ENCODE results near the gene DIO3. TPM values are rescaled to one million over a fixed set of nuclear protein-coding genes. Genes with fewer than 3 reads are reported as not detected.

Gene DIO3
- total RNA-seq, 5 donors from 2014 or later (not counting 1 experiment from before 2014, with no cell fraction given), result not detected

DNA sequence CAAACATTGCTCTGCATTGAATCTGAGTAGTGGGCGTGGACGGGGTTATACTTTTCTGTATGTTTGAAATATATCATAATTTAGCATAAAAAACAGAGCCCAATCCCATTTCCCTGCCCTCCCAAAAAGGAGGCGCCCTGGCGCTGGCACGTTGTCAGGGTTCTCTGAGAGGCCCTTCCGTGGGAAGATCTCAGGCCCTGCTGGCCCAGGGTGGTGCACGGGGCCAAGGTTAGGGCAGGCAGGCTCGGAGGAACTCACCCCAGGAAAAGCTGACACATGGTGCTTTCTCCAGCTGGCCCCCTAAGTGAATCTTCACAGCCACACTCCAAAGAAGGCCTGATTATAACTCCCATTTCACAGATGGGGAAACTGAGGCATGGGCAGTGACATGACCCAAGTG, 17.2 kb downstream of the DIO3 start:
- H3K27me3 ChIP-seq (replicated peaks in 1 of 2; ENCODE audit: control insufficient read depth in 2 of 2, extremely low read depth in 1 of 2, insufficient read depth in 2 of 2, low read length in 1 of 2), result peaks cover 0 to 37% of the 10 kb centered on the region in 2 experiments
- 94% methylated on average over 5 of the region's 8 CpGs for WGBS (ENCODE audit: insufficient coverage)
- no peaks in the 10 kb centered on the region for H3K4me1 ChIP-seq (ENCODE audit: control insufficient read depth in 1 of 2, extremely low read depth in 1 of 2, insufficient read depth in 2 of 2, low read length in 2 of 2)
- POLR2A ChIA-PET, result no interaction called here
- no peak overlapping the region for H3K4me3 Mint-ChIP-seq
- H3K36me3 Mint-ChIP-seq, result no peaks in the 10 kb centered on the region
- H3K9me3 Mint-ChIP-seq, result no peaks in the 10 kb centered on the region
- no peaks in the 10 kb centered on the region for H3K9me3 ChIP-seq
- CTCF ChIA-PET, result no interaction called here
- peaks cover 1 to 4% of the 10 kb centered on the region in 2 donors for H3K27me3 Mint-ChIP-seq
- no peak overlapping the region for H3K27ac Mint-ChIP-seq
- DNase-seq (no peak), ATAC-seq (replicated peaks in 1 of 4) (no peak)
- H3K36me3 ChIP-seq (ENCODE audit: control insufficient read depth in 2 of 2, extremely low read depth in 1 of 2, insufficient read depth in 1 of 2, low read length in 1 of 2), result no peaks in the 10 kb centered on the region
- H3K4me1 Mint-ChIP-seq, result no peaks in the 10 kb centered on the region
- H3K4me3 ChIP-seq (ENCODE audit: control insufficient read depth in 1 of 2, extremely low read depth in 1 of 2, low read length in 1 of 2), result no peak overlapping the region
- no peak overlapping the region for H3K27ac ChIP-seq (ENCODE audit: low read length)

DNA sequence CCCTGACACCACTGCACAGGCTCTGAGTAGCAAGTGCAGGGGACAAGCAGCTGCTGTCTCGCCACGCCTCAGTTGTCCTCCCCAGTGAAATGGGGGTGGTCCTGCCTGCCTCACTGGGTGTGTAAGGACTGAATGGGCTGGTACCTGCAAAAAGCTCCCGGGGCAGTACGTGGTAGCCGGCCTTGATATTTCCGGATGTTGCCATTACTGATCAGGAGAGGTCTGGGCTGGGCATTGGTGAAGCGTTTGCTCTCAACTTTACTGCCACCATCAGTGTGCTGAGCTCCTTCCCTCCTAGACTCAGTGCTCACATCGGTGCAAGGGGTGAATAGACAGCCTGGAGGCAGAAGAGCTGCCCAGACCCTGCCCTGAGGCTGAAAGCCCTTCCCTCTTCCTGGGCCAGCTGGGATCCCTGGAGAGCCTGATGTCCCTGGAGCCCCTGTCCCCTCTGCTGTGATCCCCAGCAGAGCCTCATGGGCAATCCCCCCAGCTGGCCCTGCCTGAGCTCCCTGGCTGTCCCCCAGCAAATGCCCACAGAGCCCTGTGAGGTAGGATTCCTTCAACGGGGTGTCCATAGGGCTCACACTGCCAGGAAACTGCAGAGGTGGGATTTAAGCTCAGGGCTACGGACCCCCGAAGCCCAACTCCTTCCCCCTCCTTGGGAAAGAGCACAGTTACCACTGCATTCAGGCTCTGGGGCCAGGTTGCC, 18.2 kb downstream of the DIO3 start:
- H3K4me3 ChIP-seq (ENCODE audit: control insufficient read depth in 1 of 2, extremely low read depth in 1 of 2, low read length in 1 of 2), result no peak overlapping the region
- H3K36me3 Mint-ChIP-seq, result no peaks in the 10 kb centered on the region
- no peaks in the 10 kb centered on the region for H3K9me3 Mint-ChIP-seq
- ChIA-PET CTCF (no interaction called here), POLR2A (no interaction called here)
- no peaks in the 10 kb centered on the region for H3K36me3 ChIP-seq (ENCODE audit: control insufficient read depth in 2 of 2, extremely low read depth in 1 of 2, insufficient read depth in 1 of 2, low read length in 1 of 2)
- no peaks in the 10 kb centered on the region for H3K4me1 ChIP-seq (ENCODE audit: control insufficient read depth in 1 of 2, extremely low read depth in 1 of 2, insufficient read depth in 2 of 2, low read length in 2 of 2)
- peaks cover 0 to 40% of the 10 kb centered on the region in 2 experiments for H3K27me3 ChIP-seq (replicated peaks in 1 of 2; ENCODE audit: control insufficient read depth in 2 of 2, extremely low read depth in 1 of 2, insufficient read depth in 2 of 2, low read length in 1 of 2)
- H3K27ac Mint-ChIP-seq, result no peak overlapping the region
- DNase-seq (no peak), ATAC-seq (replicated peaks in 1 of 4) (no peak)
- H3K27ac ChIP-seq (ENCODE audit: low read length), result no peak overlapping the region
- H3K4me3 Mint-ChIP-seq, result no peak overlapping the region
- no peaks in the 10 kb centered on the region for H3K9me3 ChIP-seq
- 90% methylated on average over 5 of the region's 11 CpGs for WGBS (ENCODE audit: insufficient coverage)
- peaks cover 1 to 4% of the 10 kb centered on the region in 2 donors for H3K27me3 Mint-ChIP-seq
- no peaks in the 10 kb centered on the region for H3K4me1 Mint-ChIP-seq

DNA sequence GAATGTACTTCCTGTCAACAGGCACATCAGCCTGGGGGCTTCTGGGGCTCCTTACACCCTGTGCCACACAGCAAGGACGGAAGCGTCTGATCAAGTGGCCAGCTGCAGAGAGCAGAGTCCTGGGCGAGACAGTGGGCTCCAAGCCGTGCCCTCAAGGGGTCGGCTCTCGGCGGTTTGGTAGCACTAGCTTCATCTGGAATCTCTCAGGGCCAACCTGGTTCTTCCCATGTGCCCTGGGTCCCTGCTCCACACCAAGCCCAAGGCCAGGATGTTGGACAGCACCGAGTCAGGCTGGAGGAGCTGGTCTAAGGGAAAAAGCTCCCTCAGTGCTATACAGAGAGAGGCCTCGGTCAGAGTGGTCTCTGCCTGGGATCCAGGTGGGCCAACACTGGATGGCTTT, 20.5 kb downstream of the DIO3 start:
- ATAC-seq (replicated peaks in 1 of 4), result no peak
- POLR2A ChIA-PET, result no interaction called here
- no peak for DNase-seq
- Histone ChIP-seq H3K27me3 (replicated peaks in 1 of 2; ENCODE audit: control insufficient read depth in 2 of 2, extremely low read depth in 1 of 2, insufficient read depth in 2 of 2, low read length in 1 of 2) (peaks cover 0 to 36% of the 10 kb centered on the region in 2 experiments), H3K4me3 (ENCODE audit: control insufficient read depth in 1 of 2, extremely low read depth in 1 of 2, low read length in 1 of 2) (no peak overlapping the region), H3K27ac (ENCODE audit: low read length) (no peak overlapping the region), H3K4me1 (ENCODE audit: control insufficient read depth in 1 of 2, extremely low read depth in 1 of 2, insufficient read depth in 2 of 2, low read length in 2 of 2) (no peaks in the 10 kb centered on the region), H3K9me3 (no peaks in the 10 kb centered on the region), H3K36me3 (ENCODE audit: control insufficient read depth in 2 of 2, extremely low read depth in 1 of 2, insufficient read depth in 1 of 2, low read length in 1 of 2) (no peaks in the 10 kb centered on the region)
- Mint-ChIP-seq H3K36me3 (no peaks in the 10 kb centered on the region), H3K4me1 (no peaks in the 10 kb centered on the region), H3K9me3 (no peaks in the 10 kb centered on the region), H3K27ac (no peak overlapping the region), H3K4me3 (no peak overlapping the region), H3K27me3 (peaks cover 0 to 1% of the 10 kb centered on the region in 2 donors)
- CTCF ChIA-PET, result interaction anchor here in 1 of 2 donors (0.6 kb wide), 1 partner anchor 263 kb away, joined by 3 read pairs; no protein-coding TSS in a partner anchor
- 83% methylated on average over 9 of the region's 9 CpGs for WGBS (ENCODE audit: insufficient coverage)

DNA sequence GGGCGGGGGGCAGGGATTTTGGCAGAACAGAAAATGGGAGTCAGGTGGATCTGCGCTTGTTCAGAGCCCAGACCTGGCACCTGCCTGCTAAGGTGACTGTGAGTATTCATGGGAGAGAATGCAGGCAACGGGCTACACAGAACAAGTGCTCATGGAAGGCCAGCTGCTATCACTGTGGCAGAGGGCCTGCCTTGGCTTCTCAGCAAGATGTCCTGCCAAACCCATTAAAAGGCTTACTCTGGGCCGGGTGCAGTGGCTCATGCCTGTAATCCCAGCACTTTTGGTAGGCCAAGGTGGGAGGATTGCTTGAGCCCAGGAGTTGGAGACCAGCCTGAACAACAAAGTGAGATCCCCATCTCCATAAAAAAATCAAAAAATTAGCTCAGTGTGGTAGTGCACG, 21.0 kb downstream of the DIO3 start:
- ChIA-PET POLR2A (no interaction called here), CTCF (interaction anchor here in 1 of 2 donors (0.6 kb wide), 1 partner anchor 264 kb away, joined by 3 read pairs; no protein-coding TSS in a partner anchor)
- H3K36me3 ChIP-seq (ENCODE audit: control insufficient read depth in 2 of 2, extremely low read depth in 1 of 2, insufficient read depth in 1 of 2, low read length in 1 of 2), result no peaks in the 10 kb centered on the region
- Mint-ChIP-seq H3K27ac (no peak overlapping the region), H3K4me3 (no peak overlapping the region), H3K36me3 (no peaks in the 10 kb centered on the region), H3K27me3 (no peaks in the 10 kb centered on the region), H3K9me3 (no peaks in the 10 kb centered on the region), H3K4me1 (no peaks in the 10 kb centered on the region)
- peaks cover 0 to 33% of the 10 kb centered on the region in 2 experiments for H3K27me3 ChIP-seq (replicated peaks in 1 of 2; ENCODE audit: control insufficient read depth in 2 of 2, extremely low read depth in 1 of 2, insufficient read depth in 2 of 2, low read length in 1 of 2)
- H3K4me1 ChIP-seq (ENCODE audit: control insufficient read depth in 1 of 2, extremely low read depth in 1 of 2, insufficient read depth in 2 of 2, low read length in 2 of 2), result no peaks in the 10 kb centered on the region
- WGBS (ENCODE audit: insufficient coverage), result 88% methylated on average over 3 of the region's 5 CpGs
- DNase-seq (no peak), ATAC-seq (replicated peaks in 1 of 4) (no peak)
- H3K9me3 ChIP-seq, result no peaks in the 10 kb centered on the region
- H3K27ac ChIP-seq (ENCODE audit: low read length), result no peak overlapping the region
- no peak overlapping the region for H3K4me3 ChIP-seq (ENCODE audit: control insufficient read depth in 1 of 2, extremely low read depth in 1 of 2, low read length in 1 of 2)

DNA sequence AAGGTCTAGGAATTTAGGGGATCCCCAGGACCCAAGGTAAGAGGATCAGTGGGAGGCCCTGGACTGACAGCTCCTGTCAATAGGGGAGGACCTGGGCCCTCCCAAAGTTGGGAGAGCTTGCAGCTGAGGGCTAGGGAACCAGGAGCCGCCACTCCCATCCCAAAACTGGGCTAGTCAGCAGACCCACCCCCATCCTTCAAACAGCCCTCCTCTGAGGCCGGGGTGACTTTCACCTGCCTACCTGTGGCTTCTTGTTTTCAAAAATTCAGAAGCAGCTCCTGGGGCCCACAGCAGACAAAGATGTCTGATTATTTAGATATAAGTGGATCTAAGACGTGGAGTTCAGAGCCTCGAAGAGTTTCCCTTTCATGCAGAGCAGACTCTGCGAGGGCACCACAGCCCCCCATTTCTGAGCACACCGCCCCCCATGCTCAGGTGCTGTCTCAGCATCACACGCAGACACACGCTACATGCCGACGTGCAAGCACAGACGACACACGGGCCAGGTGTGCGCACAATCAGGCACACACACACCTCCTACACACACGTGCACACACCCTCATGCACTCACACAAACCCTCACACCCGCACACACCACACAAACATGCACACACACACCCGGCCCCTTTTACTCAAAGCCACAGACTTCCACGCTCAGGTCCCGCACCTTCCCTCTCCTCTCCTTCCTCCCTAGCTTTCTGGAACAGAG, 21.9 kb downstream of the DIO3 start:
- DNase-seq (no peak), ATAC-seq (replicated peaks in 1 of 4) (no peak)
- H3K4me3 ChIP-seq (ENCODE audit: control insufficient read depth in 1 of 2, extremely low read depth in 1 of 2, low read length in 1 of 2), result no peak overlapping the region
- no peaks in the 10 kb centered on the region for H3K4me1 ChIP-seq (ENCODE audit: control insufficient read depth in 1 of 2, extremely low read depth in 1 of 2, insufficient read depth in 2 of 2, low read length in 2 of 2)
- ChIA-PET POLR2A (no interaction called here), CTCF (no interaction called here)
- H3K9me3 Mint-ChIP-seq, result no peaks in the 10 kb centered on the region
- no peaks in the 10 kb centered on the region for H3K4me1 Mint-ChIP-seq
- H3K9me3 ChIP-seq, result no peaks in the 10 kb centered on the region
- no peaks in the 10 kb centered on the region for H3K36me3 Mint-ChIP-seq
- no peak overlapping the region for H3K27ac ChIP-seq (ENCODE audit: low read length)
- no peak overlapping the region for H3K27ac Mint-ChIP-seq
- H3K27me3 ChIP-seq (replicated peaks in 1 of 2; ENCODE audit: control insufficient read depth in 2 of 2, extremely low read depth in 1 of 2, insufficient read depth in 2 of 2, low read length in 1 of 2), result peaks cover 0 to 29% of the 10 kb centered on the region in 2 experiments
- WGBS (ENCODE audit: insufficient coverage), result 81% methylated on average over 12 of the region's 18 CpGs
- no peak overlapping the region for H3K4me3 Mint-ChIP-seq
- H3K27me3 Mint-ChIP-seq, result no peaks in the 10 kb centered on the region
- no peaks in the 10 kb centered on the region for H3K36me3 ChIP-seq (ENCODE audit: control insufficient read depth in 2 of 2, extremely low read depth in 1 of 2, insufficient read depth in 1 of 2, low read length in 1 of 2)

- H3K4me3 ChIP-seq (ENCODE audit: control insufficient read depth in 1 of 2, extremely low read depth in 1 of 2, low read length in 1 of 2), result no peak overlapping the region
- peaks cover 0 to 26% of the 10 kb centered on the region in 2 experiments for H3K27me3 ChIP-seq (replicated peaks in 1 of 2; ENCODE audit: control insufficient read depth in 2 of 2, extremely low read depth in 1 of 2, insufficient read depth in 2 of 2, low read length in 1 of 2)
- no peaks in the 10 kb centered on the region for H3K9me3 ChIP-seq
- WGBS (ENCODE audit: insufficient coverage), result 79% methylated on average over 2 of the region's 7 CpGs
- Mint-ChIP-seq H3K27me3 (no peaks in the 10 kb centered on the region), H3K4me3 (no peak overlapping the region), H3K27ac (no peak overlapping the region), H3K4me1 (no peaks in the 10 kb centered on the region), H3K36me3 (no peaks in the 10 kb centered on the region), H3K9me3 (no peaks in the 10 kb centered on the region)
- ATAC-seq (replicated peaks in 1 of 4), result no peak
- no peaks in the 10 kb centered on the region for H3K4me1 ChIP-seq (ENCODE audit: control insufficient read depth in 1 of 2, extremely low read depth in 1 of 2, insufficient read depth in 2 of 2, low read length in 2 of 2)
- no peaks in the 10 kb centered on the region for H3K36me3 ChIP-seq (ENCODE audit: control insufficient read depth in 2 of 2, extremely low read depth in 1 of 2, insufficient read depth in 1 of 2, low read length in 1 of 2)
- ChIA-PET POLR2A (no interaction called here), CTCF (no interaction called here)
- no peak overlapping the region for H3K27ac ChIP-seq (ENCODE audit: low read length)
- no peak for DNase-seq
Observed at GRCh38 chr14:101583715-101584054, 22.4 kb downstream of the DIO3 start.
